ENCODE results near the gene RALGAPA2.

The RALGAPA2 gene

GRCh38 chr20:20386192-20386591 lies 326.3 kb downstream of the RALGAPA2 start:
- in situ Hi-C loops (cut with HindIII; ENCODE audit: low sequenced_read_pairs) = loop anchor here (25.0 kb wide), 1 partner anchor 176 kb away; no protein-coding TSS in a partner anchor

- in situ Hi-C loops (cut with HindIII; ENCODE audit: low sequenced_read_pairs) = loop anchor here (25.0 kb wide), 1 partner anchor 186 kb away; no protein-coding TSS in a partner anchor
These were observed 336.6 kb downstream of the RALGAPA2 start for GRCh38 chr20:20375862-20376261.

GRCh38 chr20:20373091-20373571 lies 339.3 kb downstream of the RALGAPA2 start:
- in situ Hi-C loops (cut with HindIII; ENCODE audit: low sequenced_read_pairs) = no loop called here

GRCh38 chr20:20371681-20372080 lies 340.8 kb downstream of the RALGAPA2 start:
- in situ Hi-C loops (cut with HindIII; ENCODE audit: low sequenced_read_pairs) = no loop called here

- in situ Hi-C loops (cut with HindIII; ENCODE audit: low sequenced_read_pairs) = no loop called here
These were observed 341.4 kb downstream of the RALGAPA2 start for GRCh38 chr20:20371083-20371482.

GRCh38 chr20:20370094-20370575 lies 342.3 kb downstream of the RALGAPA2 start:
- in situ Hi-C loops (cut with HindIII; ENCODE audit: low sequenced_read_pairs) = no loop called here

- in situ Hi-C loops (cut with HindIII; ENCODE audit: low sequenced_read_pairs) = no loop called here
These were observed 343.0 kb downstream of the RALGAPA2 start for GRCh38 chr20:20369250-20370093.

- in situ Hi-C loops (cut with HindIII; ENCODE audit: low sequenced_read_pairs) = no loop called here
These were observed 343.8 kb downstream of the RALGAPA2 start for GRCh38 chr20:20368418-20369249.

- in situ Hi-C loops (cut with HindIII; ENCODE audit: low sequenced_read_pairs) = no loop called here
These were observed 344.6 kb downstream of the RALGAPA2 start, which contains the start of gene INSM1 for GRCh38 chr20:20367575-20368417. Gene INSM1 (plus strand): TSS chr20:20368104. CDS start chr20:20368268, 164 bp downstream.

GRCh38 chr20:20366876-20367574 lies 345.4 kb downstream of the RALGAPA2 start:
- in situ Hi-C loops (cut with HindIII; ENCODE audit: low sequenced_read_pairs) = no loop called here

- in situ Hi-C loops (cut with HindIII; ENCODE audit: low sequenced_read_pairs) = no loop called here
These were observed 345.9 kb downstream of the RALGAPA2 start for GRCh38 chr20:20366551-20366875.

GRCh38 chr20:20365480-20366161 lies 346.8 kb downstream of the RALGAPA2 start:
- in situ Hi-C loops (cut with HindIII; ENCODE audit: low sequenced_read_pairs) = no loop called here

- in situ Hi-C loops (cut with HindIII; ENCODE audit: low sequenced_read_pairs) = no loop called here
These were observed 347.6 kb downstream of the RALGAPA2 start for GRCh38 chr20:20364593-20365479.

- in situ Hi-C loops (cut with HindIII; ENCODE audit: low sequenced_read_pairs) = no loop called here
These were observed 348.4 kb downstream of the RALGAPA2 start for GRCh38 chr20:20363799-20364592.

- in situ Hi-C loops (cut with HindIII; ENCODE audit: low sequenced_read_pairs) = no loop called here
These were observed 349.0 kb downstream of the RALGAPA2 start for GRCh38 chr20:20363434-20363798.

- in situ Hi-C loops (cut with HindIII; ENCODE audit: low sequenced_read_pairs) = no loop called here
These were observed 349.5 kb downstream of the RALGAPA2 start for GRCh38 chr20:20362774-20363433.

- in situ Hi-C loops (cut with HindIII; ENCODE audit: low sequenced_read_pairs) = no loop called here
These were observed 352.0 kb downstream of the RALGAPA2 start for GRCh38 chr20:20360464-20360863.

Measured in DLD1 (cell line).